ENCODE data around the gene JAM3.

The JAM3 gene

GRCh38 chr11:134046681-134047449 lies 22.0 kb upstream of the JAM3 start:
- H3K27me3 Mint-ChIP-seq: peaks cover 52% of the 10 kb centered on the region
- H3K4me3 Mint-ChIP-seq: no peak overlapping the region
- no peaks in the 10 kb centered on the region for H3K9me3 Mint-ChIP-seq
- no peak overlapping the region for H3K27ac Mint-ChIP-seq
- no peaks in the 10 kb centered on the region for H3K4me1 Mint-ChIP-seq
- ATAC-seq: no peak
- H3K36me3 Mint-ChIP-seq: no peaks in the 10 kb centered on the region

GRCh38 chr11:134047586-134047999 lies 21.3 kb upstream of the JAM3 start:
- Mint-ChIP-seq H3K27ac (no peak overlapping the region), H3K9me3 (no peaks in the 10 kb centered on the region), H3K27me3 (peaks cover 52% of the 10 kb centered on the region), H3K4me3 (no peak overlapping the region), H3K36me3 (no peaks in the 10 kb centered on the region), H3K4me1 (no peaks in the 10 kb centered on the region)
- ATAC-seq: no peak

DNA sequence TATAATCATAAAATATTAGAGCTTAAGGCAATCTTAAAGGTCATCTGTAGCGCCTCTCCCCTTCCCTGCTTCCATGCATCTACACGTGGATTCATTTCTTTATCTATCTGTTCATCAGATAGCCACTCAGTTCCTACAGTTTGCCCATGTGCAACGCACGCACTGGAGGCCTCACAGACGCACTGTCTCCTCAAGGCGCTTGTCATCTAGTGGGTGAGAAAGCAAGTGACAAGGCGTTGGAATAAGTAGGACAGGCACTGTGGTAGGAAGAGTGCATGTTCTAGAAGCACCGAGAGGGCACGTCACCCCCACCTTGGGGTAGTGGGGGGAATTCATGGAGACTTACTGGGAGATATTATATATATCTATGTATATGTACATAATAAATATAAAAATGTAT lies 20.8 kb upstream of the JAM3 start:
- Mint-ChIP-seq H3K4me1 (no peaks in the 10 kb centered on the region), H3K4me3 (no peak overlapping the region), H3K27ac (no peak overlapping the region), H3K36me3 (no peaks in the 10 kb centered on the region), H3K9me3 (no peaks in the 10 kb centered on the region), H3K27me3 (peaks cover 52% of the 10 kb centered on the region)
- ATAC-seq: no peak

GRCh38 chr11:134049303-134049702 lies 19.6 kb upstream of the JAM3 start:
- no peak for ATAC-seq
- no peak overlapping the region for H3K4me3 Mint-ChIP-seq
- H3K27me3 Mint-ChIP-seq: peaks cover 51% of the 10 kb centered on the region
- H3K27ac Mint-ChIP-seq: no peak overlapping the region
- H3K36me3 Mint-ChIP-seq: no peaks in the 10 kb centered on the region
- no peaks in the 10 kb centered on the region for H3K4me1 Mint-ChIP-seq
- no peaks in the 10 kb centered on the region for H3K9me3 Mint-ChIP-seq

GRCh38 chr11:134050541-134051383 lies 18.1 kb upstream of the JAM3 start:
- Mint-ChIP-seq H3K9me3 (no peaks in the 10 kb centered on the region), H3K36me3 (no peaks in the 10 kb centered on the region), H3K4me3 (peak overlapping the region; percentile 1), H3K4me1 (no peaks in the 10 kb centered on the region), H3K27me3 (peaks cover 41% of the 10 kb centered on the region), H3K27ac (no peak overlapping the region)
- ATAC-seq: peak; percentile 84

DNA sequence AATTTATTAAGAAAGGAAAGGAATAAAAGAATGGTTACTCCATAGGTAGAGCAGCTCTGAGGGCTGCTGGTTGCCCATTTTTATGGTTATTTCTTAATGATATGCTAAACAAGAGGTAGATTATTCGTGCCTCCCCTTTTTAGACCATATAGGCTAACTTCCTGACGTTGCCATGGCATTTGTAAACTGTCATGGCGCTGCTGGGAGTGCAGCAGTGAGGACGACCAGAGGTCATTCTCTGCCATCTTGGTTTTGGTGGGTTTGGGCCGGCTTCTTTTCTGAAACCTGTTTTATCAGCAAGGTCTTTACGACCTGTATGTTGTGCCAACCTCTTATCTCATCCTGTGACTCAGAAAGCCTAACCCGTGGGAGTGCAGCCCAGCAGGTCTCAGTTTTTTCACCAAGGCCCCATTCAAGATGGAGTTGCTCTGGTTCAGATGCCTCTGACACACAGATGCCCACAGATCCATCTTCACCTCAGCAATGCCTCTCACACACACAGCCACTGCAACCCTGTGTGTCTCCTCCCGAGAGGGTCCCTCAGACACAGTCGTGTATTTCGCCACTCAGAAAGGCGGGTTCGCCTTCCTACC lies 16.4 kb upstream of the JAM3 start:
- ATAC-seq: no peak
- Mint-ChIP-seq H3K27me3 (peaks cover 23% of the 10 kb centered on the region), H3K36me3 (no peaks in the 10 kb centered on the region), H3K4me3 (no peak overlapping the region), H3K9me3 (no peaks in the 10 kb centered on the region), H3K27ac (no peak overlapping the region), H3K4me1 (no peaks in the 10 kb centered on the region)

DNA sequence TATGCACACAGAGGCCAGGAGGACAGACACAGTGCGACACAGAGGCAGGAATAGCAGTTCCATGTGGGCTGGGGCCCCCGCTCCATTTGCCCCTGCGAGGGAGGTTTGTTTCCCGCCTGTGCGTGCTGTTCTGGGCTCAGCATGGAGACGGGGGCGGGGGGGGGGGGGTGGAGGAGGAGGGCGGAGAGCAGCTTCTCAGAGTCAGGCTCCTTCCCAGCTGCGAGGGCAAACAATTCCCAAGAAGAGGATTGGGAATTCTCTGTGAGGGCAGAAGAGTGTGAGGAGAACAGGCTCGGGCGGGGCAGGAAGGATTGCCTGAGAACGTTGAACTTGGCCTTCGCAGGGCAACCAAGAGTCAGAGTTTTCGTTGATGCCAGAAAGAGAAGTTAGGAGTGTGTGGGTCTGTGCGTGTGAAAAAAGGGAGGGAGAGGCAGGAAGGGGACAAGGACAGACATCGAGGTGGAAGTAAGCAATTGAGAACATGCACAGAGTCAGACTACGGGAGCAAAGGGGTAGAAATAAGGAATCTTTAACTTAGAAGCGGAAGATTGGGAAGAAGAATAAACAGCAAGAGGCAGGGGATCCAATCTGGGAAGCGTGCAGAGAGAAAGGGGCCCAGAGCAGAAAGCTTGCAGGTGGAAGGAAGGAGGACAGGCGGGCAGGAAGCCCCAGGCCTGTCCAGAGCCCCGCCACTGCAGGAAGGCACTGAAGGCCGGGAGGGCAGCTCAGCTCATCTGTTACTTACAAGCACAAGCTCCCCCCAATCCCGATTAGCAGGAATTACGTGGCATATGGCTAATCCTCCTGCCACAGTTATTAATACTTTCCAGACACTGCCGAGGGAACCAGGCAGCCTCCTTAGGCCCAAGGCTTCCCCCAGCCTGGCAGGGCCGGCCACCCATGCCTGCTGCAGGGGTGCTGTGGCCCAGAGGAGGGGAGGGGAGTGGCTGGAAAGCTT lies 15.6 kb upstream of the JAM3 start:
- Mint-ChIP-seq H3K27ac (no peak overlapping the region), H3K27me3 (peaks cover 23% of the 10 kb centered on the region), H3K4me3 (no peak overlapping the region), H3K4me1 (no peaks in the 10 kb centered on the region), H3K9me3 (no peaks in the 10 kb centered on the region), H3K36me3 (no peaks in the 10 kb centered on the region)
- no peak for ATAC-seq

GRCh38 chr11:134055029-134055428 lies 13.8 kb upstream of the JAM3 start:
- Mint-ChIP-seq H3K27ac (no peak overlapping the region), H3K36me3 (no peaks in the 10 kb centered on the region), H3K9me3 (no peaks in the 10 kb centered on the region), H3K4me3 (no peak overlapping the region), H3K4me1 (no peaks in the 10 kb centered on the region), H3K27me3 (peaks cover 15% of the 10 kb centered on the region)
- ATAC-seq: no peak

GRCh38 chr11:134060316-134060715 lies 8.6 kb upstream of the JAM3 start:
- peaks cover 25% of the 10 kb centered on the region for H3K27me3 Mint-ChIP-seq
- H3K4me1 Mint-ChIP-seq: no peaks in the 10 kb centered on the region
- ATAC-seq: no peak
- H3K36me3 Mint-ChIP-seq: no peaks in the 10 kb centered on the region
- H3K27ac Mint-ChIP-seq: no peak overlapping the region
- H3K9me3 Mint-ChIP-seq: no peaks in the 10 kb centered on the region
- no peak overlapping the region for H3K4me3 Mint-ChIP-seq

- ATAC-seq: no peak
- Mint-ChIP-seq H3K27ac (no peak overlapping the region), H3K4me3 (no peak overlapping the region), H3K4me1 (no peaks in the 10 kb centered on the region), H3K27me3 (peaks cover 35% of the 10 kb centered on the region), H3K9me3 (no peaks in the 10 kb centered on the region), H3K36me3 (no peaks in the 10 kb centered on the region)
Measured at GRCh38 chr11:134062265-134063123, 6.4 kb upstream of the JAM3 start.

DNA sequence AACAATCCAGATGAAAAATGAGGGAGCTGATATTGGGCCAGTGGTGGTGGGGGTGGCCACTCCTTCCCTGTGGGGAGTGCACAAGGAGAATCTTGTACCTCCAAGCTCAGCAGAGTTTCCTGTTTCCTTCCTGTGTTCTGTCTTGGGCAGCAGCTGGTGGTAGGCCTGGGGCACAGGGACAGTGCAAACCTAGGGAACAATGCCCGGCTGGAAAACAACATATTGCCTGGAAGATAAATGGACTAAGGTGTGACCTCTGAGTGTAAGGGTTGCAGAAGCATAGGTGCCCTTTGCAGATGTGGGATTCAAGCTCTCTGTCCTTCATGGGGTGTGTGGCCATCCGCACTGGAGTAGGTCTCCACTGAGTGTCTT lies 5.8 kb upstream of the JAM3 start:
- H3K9me3 Mint-ChIP-seq: no peaks in the 10 kb centered on the region
- H3K36me3 Mint-ChIP-seq: no peaks in the 10 kb centered on the region
- H3K4me1 Mint-ChIP-seq: no peaks in the 10 kb centered on the region
- H3K27ac Mint-ChIP-seq: no peak overlapping the region
- H3K27me3 Mint-ChIP-seq: peaks cover 29% of the 10 kb centered on the region
- ATAC-seq: peak; percentile 12
- H3K4me3 Mint-ChIP-seq: no peak overlapping the region

DNA sequence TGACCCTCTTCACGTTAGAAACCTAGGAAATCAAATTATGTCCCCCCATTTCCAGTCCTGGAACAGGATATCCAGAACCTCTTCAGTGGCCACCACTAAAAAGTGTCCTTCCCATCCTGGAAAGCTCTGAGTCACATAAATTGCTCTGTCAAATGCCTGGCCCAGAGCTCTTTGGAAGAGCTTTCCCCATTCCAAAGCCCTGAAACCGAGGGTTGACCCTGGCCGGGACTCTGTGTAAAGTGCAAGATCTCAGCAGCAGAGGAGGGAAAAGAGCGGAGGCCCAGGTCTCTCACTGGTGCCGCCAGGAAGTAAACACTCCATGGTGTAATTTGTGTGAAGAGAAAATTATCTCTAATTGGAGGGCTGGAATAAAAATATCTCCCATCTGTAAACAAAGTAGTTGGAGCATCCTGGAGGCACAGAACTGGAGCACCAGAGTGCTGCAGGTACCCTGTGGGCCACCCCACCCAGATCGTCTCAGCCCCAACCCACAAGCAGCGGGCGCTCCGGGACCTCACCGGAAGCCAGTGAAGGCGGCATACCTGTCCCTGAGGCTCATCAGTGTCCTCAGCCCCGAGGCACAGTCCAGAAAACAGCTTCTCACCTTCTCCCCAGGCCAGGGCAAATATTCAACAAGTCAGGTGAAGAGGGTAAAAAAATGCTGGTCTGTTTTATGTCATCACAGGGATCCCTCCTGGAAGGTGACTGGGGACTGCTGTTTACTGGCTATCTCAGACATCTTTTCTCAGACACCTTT lies 4.7 kb upstream of the JAM3 start:
- Mint-ChIP-seq H3K4me3 (no peak overlapping the region), H3K4me1 (peaks cover 9% of the 10 kb centered on the region), H3K36me3 (no peaks in the 10 kb centered on the region), H3K27me3 (peaks cover 34% of the 10 kb centered on the region), H3K9me3 (no peaks in the 10 kb centered on the region), H3K27ac (no peak overlapping the region)
- ATAC-seq: no peak

- Mint-ChIP-seq H3K27ac (no peak overlapping the region), H3K36me3 (no peaks in the 10 kb centered on the region), H3K4me1 (peaks cover 17% of the 10 kb centered on the region), H3K4me3 (no peak overlapping the region), H3K27me3 (peaks cover 26% of the 10 kb centered on the region), H3K9me3 (no peaks in the 10 kb centered on the region)
- no peak for ATAC-seq
Measured at GRCh38 chr11:134065381-134065780, 3.5 kb upstream of the JAM3 start.

All from stimulated activated memory B cell treated with anti-CD40 and anti-IgM and Interleukin-4, amounts not matched to agents 10 μg/mL and 1 μg/mL and 100 μg/mL, for 72 hours (primary cell).